ENCODE results near the gene RANBP3.

Gene RANBP3

GRCh38 chr19:5985098-5985783, 7.3 kb upstream of the RANBP3 start:
- no peak for DNase-seq

- no peak for DNase-seq
These were observed 6.7 kb upstream of the RANBP3 start for GRCh38 chr19:5984600-5984999.

GRCh38 chr19:5983367-5983955, 5.5 kb upstream of the RANBP3 start:
- no peak for DNase-seq

- DNase-seq: no peak
These were observed 939 bp upstream of the RANBP3 start for GRCh38 chr19:5978606-5979552.

GRCh38 chr19:5977222-5977784, 637 bp downstream of the RANBP3 start:
- DNase-seq: no peak

- no peak for DNase-seq
These were observed 1.2 kb downstream of the RANBP3 start for GRCh38 chr19:5976768-5977167.

- no peak for DNase-seq
These were observed 2.6 kb downstream of the RANBP3 start for GRCh38 chr19:5975388-5975728.

- no peak for DNase-seq
These were observed 3.1 kb downstream of the RANBP3 start for GRCh38 chr19:5974721-5975387.

- no peak for DNase-seq
These were observed 3.9 kb downstream of the RANBP3 start for GRCh38 chr19:5973867-5974635.

GRCh38 chr19:5973376-5973775, 4.6 kb downstream of the RANBP3 start:
- DNase-seq: no peak

GRCh38 chr19:5972355-5972731, 5.6 kb downstream of the RANBP3 start:
- no peak for DNase-seq

- DNase-seq: no peak
These were observed 6.1 kb downstream of the RANBP3 start for GRCh38 chr19:5971714-5972354.

- no peak for DNase-seq
These were observed 8.5 kb downstream of the RANBP3 start for GRCh38 chr19:5969476-5969875.

- no peak for DNase-seq
These were observed 9.2 kb downstream of the RANBP3 start for GRCh38 chr19:5968431-5969373.

- peak; percentile 56 to 68 for DNase-seq
These were observed 9.9 kb downstream of the RANBP3 start for GRCh38 chr19:5967994-5968430.

GRCh38 chr19:5967571-5967970, 10.4 kb downstream of the RANBP3 start:
- DNase-seq: no peak

- no peak for DNase-seq
These were observed 11.0 kb downstream of the RANBP3 start for GRCh38 chr19:5966941-5967340.

- DNase-seq: no peak
These were observed 11.7 kb downstream of the RANBP3 start for GRCh38 chr19:5966215-5966614.

GRCh38 chr19:5964816-5965565, 12.9 kb downstream of the RANBP3 start:
- DNase-seq: no peak

- DNase-seq: no peak
These were observed 14.1 kb downstream of the RANBP3 start for GRCh38 chr19:5963855-5964254.

Data from stimulated activated CD4-positive, alpha-beta T cell treated with anti-CD3 and anti-CD28 coated beads, Interleukin-2, amount 100 ng/mL, for 48 hours (primary cell).